Prostate gland (tissue), 2 donors: ENCODE measurements around the gene ADAP1. TPM values are rescaled to one million over a fixed set of nuclear protein-coding genes. Genes with fewer than 3 reads are reported as not detected.
"Not testable (repeated sequence)": the region's sequence is repeated elsewhere in the genome, so short reads cannot be mapped to it uniquely, and the experiment has no call there.

Source experiments
- DNase-seq: peaks from one replicate; pipeline ENCODE4 v3.0.0-alpha.2; 2019; ENCODE audit warnings: low spot score
- H3K27ac ChIP-seq, 2 donors: fragments of 200-600 bp; sonication (generic); 2 replicates each; pipeline ENCODE4 v1.5.1; 2017 to 2019
- H3K27me3 ChIP-seq: fragments of 200-600 bp; sonication (generic); replicated peaks from 2 replicates; pipeline ENCODE4 v1.5.1; 2019; ENCODE audit not compliant: insufficient read depth
- H3K36me3 ChIP-seq, 2 donors: fragments of 200-600 bp; sonication (generic); 1 replicate in 1 of 2; 2 replicates in 1 of 2; pipeline versions ENCODE4 v1.5.1 to v1.8.1; 2017 to 2019
- H3K4me1 ChIP-seq: fragments of 200-600 bp; sonication (generic); replicated peaks from 2 replicates; pipeline ENCODE4 v1.5.1; 2019
- H3K4me3 ChIP-seq, 2 donors: fragments of 200-600 bp; sonication (generic); 2 replicates each; pipeline ENCODE4 v1.5.1; 2017 to 2019
- H3K9me3 ChIP-seq: fragments of 200-600 bp; sonication (generic); 2 replicates; pipeline ENCODE4 v1.5.1; 2017
- CTCF ChIP-seq, 4 experiments: fragments of 200-600 bp in 2 of 4; fragments of 450-650 bp in 2 of 4; sonication (generic) in 2 of 4; IDR thresholded peaks; 1 replicate in 3 of 4; 2 replicates in 1 of 4; pipeline ENCODE4 v1.5.1; 2016 to 2019; ENCODE audit warnings: antibody characterized with exemption in 4 of 4, mild to moderate bottlenecking in 2 of 4, moderate library complexity in 2 of 4
- POLR2A ChIP-seq: fragments of 450-650 bp; IDR thresholded peaks from one replicate; pipeline ENCODE4 v1.6.1; 2016; ENCODE audit warnings: antibody characterized with exemption, mild to moderate bottlenecking
- POLR2AphosphoS5 ChIP-seq: sonication (generic); formaldehyde crosslinking; IDR thresholded peaks from one replicate; pipeline ENCODE4 v1.6.1; 2017; ENCODE audit warnings: antibody characterized with exemption
- WGBS: methylation state at CpG from one replicate; pipeline ENCODE4 v1.1.5; 2018; 5-methylcytosine and 5-hydroxymethylcytosine counted together
- intact Hi-C: fragments of 100-400 bp; cut with DNase I; formaldehyde crosslinking; loops from one replicate; pipeline ENCODE4 v1.14.2; 2022
- total RNA-seq, 2 donors: library from RNA; depleted of rRNA; stranded (reverse); fragments of >200 nt; gene quantifications; one replicate each; pipeline ENCODE4 v1.1.0, GENCODE V29; 2016

Gene ADAP1
- total RNA-seq, 2 donors from 2014 or later, result 5.9 to 8.3 TPM

GRCh38 chr7:960269-960871, 5.9 kb upstream of the ADAP1 start:
- no peak overlapping the region for H3K4me3 ChIP-seq
- H3K4me1 ChIP-seq, result no peaks in the 10 kb centered on the region
- no peaks in the 10 kb centered on the region for H3K9me3 ChIP-seq
- intact Hi-C loops, result no loop called here
- no peak overlapping the region for H3K27ac ChIP-seq
- no peaks in the 10 kb centered on the region for H3K36me3 ChIP-seq
- WGBS, result 71% methylated on average over 30 of the region's 31 CpGs
- H3K27me3 ChIP-seq, result no peaks in the 10 kb centered on the region
- no peak for TF ChIP-seq CTCF (IDR thresholded peaks at IDR 0.05)
- no peak for TF ChIP-seq POLR2AphosphoS5
- TF ChIP-seq POLR2A, result no peak
- no peak for DNase-seq

GRCh38 chr7:959740-960139, 5.3 kb upstream of the ADAP1 start:
- H3K27me3 ChIP-seq, H3K9me3 ChIP-seq, H3K4me1 ChIP-seq, intact Hi-C loops, H3K36me3 ChIP-seq, DNase-seq, H3K27ac ChIP-seq, H3K4me3 ChIP-seq: not testable (repeated sequence)
- WGBS, result 89% methylated on average over 10 of the region's 10 CpGs

- TF ChIP-seq POLR2AphosphoS5 (no peak), CTCF (IDR thresholded peaks at IDR 0.05) (no peak)
- no peaks in the 10 kb centered on the region for H3K4me1 ChIP-seq
- intact Hi-C loops, result no loop called here
- H3K27ac ChIP-seq, result no peak overlapping the region
- H3K9me3 ChIP-seq, result no peaks in the 10 kb centered on the region
- H3K4me3 ChIP-seq, result no peak overlapping the region
- H3K27me3 ChIP-seq, result no peaks in the 10 kb centered on the region
- no peaks in the 10 kb centered on the region for H3K36me3 ChIP-seq
- WGBS, result 67% methylated on average over 20 of the region's 20 CpGs
- DNase-seq, result no peak
Observed at GRCh38 chr7:959271-959670, 4.8 kb upstream of the ADAP1 start.

GRCh38 chr7:958221-959200, 4.0 kb upstream of the ADAP1 start:
- Histone ChIP-seq H3K4me1 (peaks cover 3% of the 10 kb centered on the region), H3K27me3 (no peaks in the 10 kb centered on the region), H3K36me3 (no peaks in the 10 kb centered on the region), H3K27ac (no peak overlapping the region), H3K4me3 (no peak overlapping the region), H3K9me3 (no peaks in the 10 kb centered on the region)
- TF ChIP-seq CTCF (IDR thresholded peaks at IDR 0.05) (no peak), POLR2AphosphoS5 (no peak), POLR2A (no peak)
- no peak for DNase-seq
- 69% methylated on average over 36 of the region's 36 CpGs for WGBS
- intact Hi-C loops, result no loop called here

- H3K4me3 ChIP-seq, result no peak overlapping the region
- H3K27ac ChIP-seq, result no peak overlapping the region
- peaks cover 8% of the 10 kb centered on the region for H3K4me1 ChIP-seq
- H3K9me3 ChIP-seq, result no peaks in the 10 kb centered on the region
- DNase-seq, result no peak
- no peak for TF ChIP-seq CTCF (IDR thresholded peaks at IDR 0.05)
- no peak for TF ChIP-seq POLR2AphosphoS5
- no peak for TF ChIP-seq POLR2A
- intact Hi-C loops, result no loop called here
- H3K36me3 ChIP-seq, result no peaks in the 10 kb centered on the region
- WGBS, result 68% methylated on average over 31 of the region's 32 CpGs
- no peaks in the 10 kb centered on the region for H3K27me3 ChIP-seq
Observed at GRCh38 chr7:957418-958220, 3.1 kb upstream of the ADAP1 start.
